Measurements from ENCODE around the gene ISYNA1.
A peak's percentile ranks its signal among the peaks of the same experiment; 100 is the strongest.

Gene ISYNA1

GRCh38 chr19:18475762-18476331 is 37.9 kb upstream of the ISYNA1 start:
- H3K36me3 ChIP-seq = peaks cover 26% of the 10 kb centered on the region
- H3K4me1 ChIP-seq (ENCODE audit: control insufficient read depth in 1 of 2, insufficient read depth in 1 of 2, low read depth in 1 of 2, low read length in 1 of 2) = peaks cover 71 to 82% of the 10 kb centered on the region in 2 experiments
- H3K9me3 ChIP-seq = no peaks in the 10 kb centered on the region
- no peaks in the 10 kb centered on the region for H3K27me3 ChIP-seq
- peak overlapping the region; percentile 99 for H3K27ac ChIP-seq
- peak overlapping the region; percentile 13 to 62 for H3K4me3 ChIP-seq (ENCODE audit: low read depth in 1 of 2, low read length in 1 of 2)
- no peak for TF ChIP-seq CTCF (IDR thresholded peaks at IDR 0.05)

GRCh38 chr19:18475004-18475453 is 37.1 kb upstream of the ISYNA1 start:
- Histone ChIP-seq H3K4me1 (ENCODE audit: control insufficient read depth in 1 of 2, insufficient read depth in 1 of 2, low read depth in 1 of 2, low read length in 1 of 2) (peaks cover 71 to 82% of the 10 kb centered on the region in 2 experiments), H3K4me3 (ENCODE audit: low read depth in 1 of 2, low read length in 1 of 2) (peak overlapping the region in 1 of 2 experiments; percentile 62), H3K36me3 (peaks cover 34% of the 10 kb centered on the region), H3K27ac (peak overlapping the region; percentile 99), H3K9me3 (no peaks in the 10 kb centered on the region), H3K27me3 (no peaks in the 10 kb centered on the region)
- no peak for TF ChIP-seq CTCF (IDR thresholded peaks at IDR 0.05)

- Histone ChIP-seq H3K36me3 (peaks cover 39% of the 10 kb centered on the region), H3K9me3 (no peaks in the 10 kb centered on the region), H3K27me3 (no peaks in the 10 kb centered on the region), H3K27ac (peak overlapping the region; percentile 99), H3K4me1 (ENCODE audit: control insufficient read depth in 1 of 2, insufficient read depth in 1 of 2, low read depth in 1 of 2, low read length in 1 of 2) (peaks cover 71 to 82% of the 10 kb centered on the region in 2 experiments), H3K4me3 (ENCODE audit: low read depth in 1 of 2, low read length in 1 of 2) (peak overlapping the region in 1 of 2 experiments; percentile 62)
- TF ChIP-seq CTCF (IDR thresholded peaks at IDR 0.05) = no peak
Observed at GRCh38 chr19:18474366-18474887, 36.5 kb upstream of the ISYNA1 start.

- no peak overlapping the region for H3K4me3 ChIP-seq (ENCODE audit: low read depth in 1 of 2, low read length in 1 of 2)
- H3K27ac ChIP-seq = peak overlapping the region; percentile 52
- TF ChIP-seq CTCF (IDR thresholded peaks at IDR 0.05) = no peak
- H3K27me3 ChIP-seq = no peaks in the 10 kb centered on the region
- peaks cover 46% of the 10 kb centered on the region for H3K36me3 ChIP-seq
- H3K4me1 ChIP-seq (ENCODE audit: control insufficient read depth in 1 of 2, insufficient read depth in 1 of 2, low read depth in 1 of 2, low read length in 1 of 2) = peaks cover 71 to 82% of the 10 kb centered on the region in 2 experiments
- no peaks in the 10 kb centered on the region for H3K9me3 ChIP-seq
Observed at GRCh38 chr19:18473706-18474087, 35.8 kb upstream of the ISYNA1 start.

GRCh38 chr19:18473003-18473705 is 35.2 kb upstream of the ISYNA1 start:
- no peaks in the 10 kb centered on the region for H3K9me3 ChIP-seq
- no peak overlapping the region for H3K4me3 ChIP-seq (ENCODE audit: low read depth in 1 of 2, low read length in 1 of 2)
- no peak for TF ChIP-seq CTCF (IDR thresholded peaks at IDR 0.05)
- no peaks in the 10 kb centered on the region for H3K27me3 ChIP-seq
- peak overlapping the region; percentile 52 for H3K27ac ChIP-seq
- peaks cover 48% of the 10 kb centered on the region for H3K36me3 ChIP-seq
- peaks cover 71 to 82% of the 10 kb centered on the region in 2 experiments for H3K4me1 ChIP-seq (ENCODE audit: control insufficient read depth in 1 of 2, insufficient read depth in 1 of 2, low read depth in 1 of 2, low read length in 1 of 2)

All from neutrophil (primary cell).